Stimulated activated naive CD8-positive, alpha-beta T cell treated with anti-CD3 and anti-CD28 coated beads, Interleukin-15, amount 100 ng/mL, for 72 hours (primary cell): Measurements from ENCODE around the gene GJD3.

ENCODE experiments used
- ATAC-seq: fragments of 150-1000 bp; cut with Tn5 transposase; 2 replicates; pipeline ENCODE4 v1.10.0; 2021; ENCODE audit warnings: mild to moderate bottlenecking, moderate library complexity
- DNase-seq, 2 donors: peaks; one replicate each; pipeline ENCODE4 v3.0.0; 2021 to 2022
- H3K27ac Mint-ChIP-seq, 2 donors: one replicate each; pipeline ENCODE4 v1.8.0; 2022; ENCODE audit warnings: mild to moderate bottlenecking in 2 of 2, mixed read lengths in 2 of 2, moderate library complexity in 2 of 2
- H3K27me3 Mint-ChIP-seq: one replicate; pipeline ENCODE4 v1.8.0; 2022; ENCODE audit warnings: mixed read lengths
- H3K4me1 Mint-ChIP-seq: one replicate; pipeline ENCODE4 v1.8.0; 2022; ENCODE audit warnings: mild to moderate bottlenecking, mixed read lengths
- H3K4me3 Mint-ChIP-seq, 2 donors: one replicate each; pipeline ENCODE4 v1.8.0; 2022; ENCODE audit warnings: mild to moderate bottlenecking in 2 of 2, mixed read lengths in 2 of 2, moderate library complexity in 1 of 2
- H3K9me3 Mint-ChIP-seq, 2 donors: one replicate each; pipeline ENCODE4 v1.8.0; 2022; ENCODE audit warnings: mixed read lengths in 2 of 2

Gene GJD3

DNA sequence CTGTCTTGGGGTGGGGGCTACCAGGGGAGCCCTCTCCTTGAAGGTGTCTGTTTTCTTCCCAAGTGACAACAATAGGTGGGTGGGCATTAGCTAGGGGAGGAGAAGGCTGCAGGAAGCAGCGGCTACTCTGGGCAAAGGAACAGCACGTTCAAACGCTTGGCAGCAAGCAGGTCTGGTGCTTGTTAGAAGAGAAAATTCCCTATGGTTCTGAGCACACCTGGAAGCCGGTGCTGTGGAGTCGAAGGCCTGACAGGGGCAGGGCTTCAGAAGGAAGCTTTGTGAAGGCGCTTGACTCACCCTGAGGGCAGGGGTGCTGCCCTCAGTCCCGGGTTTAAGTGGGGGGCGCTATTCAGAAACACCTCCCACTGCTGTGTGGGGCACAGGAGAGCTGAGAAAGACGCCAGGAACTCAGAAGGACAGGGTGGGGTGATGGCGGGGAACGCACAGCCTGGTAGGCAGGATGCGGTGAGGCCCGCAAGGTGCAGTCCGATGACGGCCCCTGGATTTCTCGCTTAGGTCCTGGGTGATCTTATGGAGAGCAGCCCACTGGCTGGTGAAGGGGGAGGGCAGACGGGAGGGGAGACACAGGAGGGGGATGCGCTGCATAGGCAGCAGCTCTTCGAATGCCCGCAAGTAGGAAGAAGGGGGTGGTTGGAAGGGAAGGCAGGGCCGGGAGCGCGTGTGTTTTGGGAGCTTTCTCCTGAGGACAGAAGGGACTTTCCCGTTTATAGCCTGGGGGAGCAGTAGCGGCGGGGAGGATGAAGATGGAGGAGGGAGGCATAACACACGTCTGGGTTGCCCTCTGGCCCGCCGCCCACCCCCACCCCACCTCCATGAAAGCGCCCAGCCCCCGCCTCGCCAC lies 3.2 kb downstream of the GJD3 start:
- Mint-ChIP-seq H3K9me3 (no peaks in the 10 kb centered on the region), H3K4me1 (peaks cover 58% of the 10 kb centered on the region), H3K27me3 (peaks cover 44% of the 10 kb centered on the region), H3K4me3 (peak overlapping the region in 1 of 2 donors; percentile 22), H3K27ac (no peak overlapping the region)
- DNase-seq (no peak), ATAC-seq (no peak)

DNA sequence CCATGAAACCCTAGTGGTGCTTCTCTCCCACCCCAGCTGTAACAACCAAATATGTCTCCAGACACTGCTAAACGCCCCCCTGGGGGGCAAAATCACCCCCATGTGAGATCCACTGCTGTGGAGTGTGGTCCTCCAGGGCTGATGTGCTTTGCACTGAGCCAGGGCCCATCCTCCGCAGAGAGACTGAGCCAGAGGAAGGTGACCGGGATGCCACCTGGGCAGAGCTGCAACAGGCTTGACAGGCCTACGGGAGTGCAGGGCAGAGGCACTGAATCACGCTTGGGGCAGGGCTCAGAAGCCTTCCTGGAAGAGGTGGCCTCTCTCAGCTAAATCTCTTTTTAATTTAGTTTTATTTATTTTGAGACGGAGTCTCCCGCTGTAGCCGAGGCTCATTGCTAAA lies 4.4 kb downstream of the GJD3 start:
- Mint-ChIP-seq H3K4me1 (peaks cover 64% of the 10 kb centered on the region), H3K4me3 (no peak overlapping the region), H3K27me3 (peaks cover 44% of the 10 kb centered on the region), H3K9me3 (no peaks in the 10 kb centered on the region), H3K27ac (no peak overlapping the region)
- DNase-seq (no peak), ATAC-seq (no peak)

DNA sequence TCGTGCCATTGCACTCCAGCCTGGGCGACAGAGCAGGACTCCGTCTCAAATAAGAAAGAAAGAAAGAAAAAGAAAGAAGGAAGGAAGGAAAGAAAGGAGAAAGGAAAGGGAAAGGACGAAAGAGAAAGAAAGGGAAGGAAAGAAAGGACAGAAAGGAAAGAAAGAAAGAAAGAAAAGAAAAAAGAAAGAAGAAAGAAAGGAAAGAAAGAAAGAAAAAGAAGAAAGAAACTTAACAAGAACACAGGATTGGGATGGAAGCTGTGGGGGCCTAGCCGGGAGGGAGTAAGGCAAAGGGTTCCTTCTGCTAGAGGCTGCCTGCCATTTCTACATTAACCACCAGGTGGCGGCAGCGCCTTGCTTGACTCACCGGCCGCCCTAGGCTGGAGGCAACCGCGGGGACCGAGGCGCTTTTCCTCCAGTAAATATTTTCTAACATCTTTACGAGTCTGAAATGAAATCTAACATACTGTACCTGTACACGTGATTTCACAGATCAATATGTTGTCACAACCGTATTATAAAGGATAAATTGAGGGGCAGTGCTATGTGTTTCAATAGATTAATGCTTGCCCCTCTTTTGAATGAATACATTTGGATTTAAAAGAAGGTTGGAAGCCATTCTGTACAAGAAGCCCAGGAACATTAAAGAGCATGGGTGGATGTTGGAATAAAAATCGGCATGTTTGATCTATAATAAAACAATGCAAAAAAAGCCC lies 6.1 kb downstream of the GJD3 start:
- DNase-seq (peak; percentile 84 to 86), ATAC-seq (peak; percentile 44)
- H3K27me3 Mint-ChIP-seq = peaks cover 32% of the 10 kb centered on the region
- H3K9me3 Mint-ChIP-seq = no peaks in the 10 kb centered on the region
- peaks cover 63% of the 10 kb centered on the region for H3K4me1 Mint-ChIP-seq
- peak overlapping the region; percentile 6 to 83 for H3K27ac Mint-ChIP-seq
- H3K4me3 Mint-ChIP-seq = peak overlapping the region in 1 of 2 donors; percentile 16

DNA sequence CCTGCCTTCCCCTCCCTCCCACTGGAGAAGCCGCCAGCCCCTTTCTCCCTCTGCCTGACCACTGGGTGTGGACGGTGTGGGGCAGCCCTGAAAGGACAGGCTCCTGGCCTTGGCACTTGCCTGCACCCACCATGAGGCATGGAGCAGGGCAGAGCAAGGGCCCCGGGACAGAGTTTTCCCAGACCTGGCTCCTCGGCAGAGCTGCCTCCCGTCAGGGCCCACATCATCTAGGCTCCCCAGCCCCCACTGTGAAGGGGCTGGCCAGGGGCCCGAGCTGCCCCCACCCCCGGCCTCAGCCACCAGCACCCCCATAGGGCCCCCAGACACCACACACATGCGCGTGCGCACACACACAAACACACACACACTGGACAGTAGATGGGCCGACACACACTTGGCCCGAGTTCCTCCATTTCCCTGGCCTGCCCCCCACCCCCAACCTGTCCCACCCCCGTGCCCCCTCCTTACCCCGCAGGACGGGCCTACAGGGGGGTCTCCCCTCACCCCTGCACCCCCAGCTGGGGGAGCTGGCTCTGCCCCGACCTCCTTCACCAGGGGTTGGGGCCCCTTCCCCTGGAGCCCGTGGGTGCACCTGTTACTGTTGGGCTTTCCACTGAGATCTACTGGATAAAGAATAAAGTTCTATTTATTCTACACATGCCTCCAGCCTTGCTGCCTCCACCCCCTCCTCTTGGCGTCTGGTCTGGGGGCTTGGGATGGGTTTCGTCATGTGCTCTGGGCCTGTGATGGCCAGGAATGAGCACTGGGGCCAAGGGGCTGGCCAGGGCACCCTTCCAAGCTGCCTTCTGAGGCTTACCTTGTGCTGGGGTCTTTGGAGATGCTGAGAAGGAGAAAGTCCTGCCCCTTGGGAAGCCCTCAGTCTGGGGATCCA lies 7.3 kb downstream of the GJD3 start:
- no peaks in the 10 kb centered on the region for H3K9me3 Mint-ChIP-seq
- DNase-seq (no peak), ATAC-seq (peak; percentile 10)
- no peak overlapping the region for H3K4me3 Mint-ChIP-seq
- H3K27me3 Mint-ChIP-seq = peaks cover 26% of the 10 kb centered on the region
- peak overlapping the region; percentile 57 to 92 for H3K27ac Mint-ChIP-seq
- H3K4me1 Mint-ChIP-seq = peaks cover 66% of the 10 kb centered on the region

DNA sequence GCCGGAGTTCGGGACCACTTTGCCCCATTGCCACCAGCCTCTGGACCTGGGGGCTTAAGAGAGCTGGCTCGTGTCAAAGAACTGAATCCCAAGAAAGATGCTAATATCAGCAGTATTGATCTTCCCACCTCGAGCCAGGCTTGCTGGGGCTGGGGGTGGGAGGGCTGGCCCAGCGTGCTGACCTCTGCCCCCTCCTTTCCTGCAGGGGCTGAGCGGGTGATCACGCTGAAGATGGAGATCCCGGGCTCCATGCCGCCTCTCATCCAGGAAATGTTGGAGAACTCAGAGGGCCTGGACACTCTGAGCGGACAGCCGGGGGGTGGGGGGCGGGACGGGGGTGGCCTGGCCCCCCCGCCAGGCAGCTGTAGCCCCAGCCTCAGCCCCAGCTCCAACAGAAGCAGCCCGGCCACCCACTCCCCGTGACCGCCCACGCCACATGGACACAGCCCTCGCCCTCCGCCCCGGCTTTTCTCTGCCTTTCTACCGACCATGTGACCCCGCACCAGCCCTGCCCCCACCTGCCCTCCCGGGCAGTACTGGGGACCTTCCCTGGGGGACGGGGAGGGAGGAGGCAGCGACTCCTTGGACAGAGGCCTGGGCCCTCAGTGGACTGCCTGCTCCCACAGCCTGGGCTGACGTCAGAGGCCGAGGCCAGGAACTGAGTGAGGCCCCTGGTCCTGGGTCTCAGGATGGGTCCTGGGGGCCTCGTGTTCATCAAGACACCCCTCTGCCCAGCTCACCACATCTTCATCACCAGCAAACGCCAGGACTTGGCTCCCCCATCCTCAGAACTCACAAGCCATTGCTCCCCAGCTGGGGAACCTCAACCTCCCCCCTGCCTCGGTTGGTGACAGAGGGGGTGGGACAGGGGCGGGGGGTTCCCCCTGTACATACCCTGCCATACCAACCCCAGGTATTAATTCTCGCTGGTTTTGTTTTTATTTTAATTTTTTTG lies 8.5 kb downstream of the GJD3 start:
- ATAC-seq (peak; percentile 14), DNase-seq (no peak)
- Mint-ChIP-seq H3K4me3 (no peak overlapping the region), H3K27me3 (peaks cover 14% of the 10 kb centered on the region), H3K4me1 (peaks cover 66% of the 10 kb centered on the region), H3K27ac (no peak overlapping the region), H3K9me3 (no peaks in the 10 kb centered on the region)

DNA sequence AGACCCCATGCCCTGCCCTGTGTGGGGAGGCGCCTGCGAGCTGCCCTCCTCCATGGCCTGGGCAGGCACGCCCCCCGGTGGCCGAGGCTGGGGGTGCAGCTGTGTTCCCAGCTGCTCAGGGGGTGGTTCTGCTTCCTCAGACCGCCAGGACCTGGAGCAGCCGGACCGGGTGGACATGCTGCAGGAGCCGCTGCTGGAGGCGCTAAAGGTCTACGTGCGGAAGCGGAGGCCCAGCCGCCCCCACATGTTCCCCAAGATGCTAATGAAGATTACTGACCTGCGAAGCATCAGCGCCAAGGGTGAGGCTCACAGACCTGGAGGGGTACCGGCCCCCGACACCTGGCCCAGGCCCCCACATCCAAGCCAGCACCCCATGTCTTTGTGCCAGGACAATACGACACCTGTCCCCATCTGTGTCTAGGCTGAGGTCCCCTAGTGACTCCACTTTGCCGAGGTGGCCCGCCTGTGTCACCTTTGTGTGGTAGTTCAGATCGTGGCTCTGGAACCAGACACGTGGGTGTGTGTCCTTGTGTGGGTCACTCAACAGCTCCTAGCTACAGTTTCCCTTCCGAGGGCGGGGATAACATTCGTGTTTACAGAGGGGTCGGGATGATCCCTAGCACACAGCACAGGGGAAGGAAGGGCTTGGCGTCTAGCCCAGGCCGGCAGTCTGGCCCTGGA lies 9.3 kb downstream of the GJD3 start:
- peaks cover 6% of the 10 kb centered on the region for H3K27me3 Mint-ChIP-seq
- peak overlapping the region in 1 of 2 donors; percentile 74 for H3K27ac Mint-ChIP-seq
- H3K4me3 Mint-ChIP-seq = no peak overlapping the region
- H3K4me1 Mint-ChIP-seq = peaks cover 64% of the 10 kb centered on the region
- no peaks in the 10 kb centered on the region for H3K9me3 Mint-ChIP-seq
- DNase-seq (peak; percentile 81 to 83), ATAC-seq (peak; percentile 75)

DNA sequence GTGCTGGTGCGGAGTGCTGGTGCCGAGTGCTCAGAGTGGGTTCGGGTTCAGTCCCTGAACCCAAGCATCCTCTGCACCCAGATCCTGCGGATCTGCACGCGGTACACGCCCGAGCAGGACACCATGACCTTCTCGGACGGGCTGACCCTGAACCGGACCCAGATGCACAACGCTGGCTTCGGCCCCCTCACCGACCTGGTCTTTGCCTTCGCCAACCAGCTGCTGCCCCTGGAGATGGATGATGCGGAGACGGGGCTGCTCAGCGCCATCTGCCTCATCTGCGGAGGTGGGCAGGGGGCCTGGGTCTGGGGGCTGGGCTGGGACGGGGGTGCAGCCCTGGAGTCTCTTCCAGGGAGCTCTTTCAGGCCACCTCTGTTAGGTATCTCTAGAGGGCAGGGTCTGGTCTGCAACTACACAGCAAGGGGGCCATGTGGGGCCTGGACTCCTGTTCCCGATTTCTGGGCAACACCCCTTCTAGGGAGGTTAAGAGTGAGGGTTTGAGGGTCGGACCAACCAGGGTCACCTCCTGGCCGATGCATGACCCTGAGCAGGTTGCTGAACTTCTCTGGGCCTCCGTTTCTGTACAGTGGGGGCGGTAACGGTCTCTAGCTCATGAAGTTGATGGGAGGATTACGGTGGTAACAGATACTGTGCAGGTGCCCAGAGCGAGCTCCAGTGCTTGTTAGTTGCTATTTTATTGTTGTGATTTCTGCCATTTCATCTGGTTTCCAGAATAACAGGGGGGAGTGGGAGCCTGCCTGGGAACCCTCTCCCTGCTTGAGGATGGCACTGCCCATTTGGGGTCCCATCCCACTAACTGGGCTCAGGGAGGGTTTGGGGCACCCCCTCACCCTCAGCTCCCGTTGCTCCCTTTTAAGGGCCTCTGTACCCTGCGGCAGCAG lies 10.1 kb downstream of the GJD3 start:
- peak overlapping the region in 1 of 2 donors; percentile 34 for H3K27ac Mint-ChIP-seq
- no peak for ATAC-seq
- no peak overlapping the region for H3K4me3 Mint-ChIP-seq
- no peaks in the 10 kb centered on the region for H3K27me3 Mint-ChIP-seq
- DNase-seq = no peak
- no peaks in the 10 kb centered on the region for H3K9me3 Mint-ChIP-seq
- H3K4me1 Mint-ChIP-seq = peaks cover 72% of the 10 kb centered on the region

DNA sequence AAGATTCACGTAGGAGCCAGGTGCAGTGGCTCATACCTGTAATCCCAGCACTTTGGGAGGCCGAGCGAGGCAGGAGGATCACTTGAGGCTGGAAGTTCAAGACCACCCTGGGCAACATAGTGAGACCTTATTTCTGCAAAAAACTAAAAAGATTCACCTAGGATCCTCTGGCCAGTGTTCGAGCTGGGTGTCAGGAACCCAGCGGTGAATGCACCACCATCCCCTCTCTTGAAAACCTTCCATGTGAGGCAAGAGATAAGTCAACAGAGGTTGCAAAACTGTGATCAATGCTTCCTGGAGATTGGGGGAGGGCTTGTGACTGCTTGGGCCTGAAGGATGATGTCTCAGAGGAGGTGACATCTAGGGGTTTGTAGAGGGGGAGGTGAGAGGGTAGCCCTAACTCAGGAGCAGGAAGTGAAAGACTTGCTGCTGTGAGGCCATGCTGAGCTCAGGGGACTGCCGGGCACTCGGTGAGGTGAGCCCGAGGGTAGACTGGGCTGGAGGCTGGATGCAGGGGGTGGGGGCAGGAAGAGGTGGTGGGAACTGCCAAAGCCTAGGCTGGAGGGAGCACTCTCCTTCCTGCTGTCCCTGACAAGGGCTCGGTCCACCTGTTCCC lies 11.7 kb downstream of the GJD3 start:
- DNase-seq (no peak), ATAC-seq (peak; percentile 48)
- H3K4me1 Mint-ChIP-seq = peaks cover 74% of the 10 kb centered on the region
- no peaks in the 10 kb centered on the region for H3K9me3 Mint-ChIP-seq
- peak overlapping the region in 1 of 2 donors; percentile 48 for H3K27ac Mint-ChIP-seq
- H3K27me3 Mint-ChIP-seq = no peaks in the 10 kb centered on the region
- H3K4me3 Mint-ChIP-seq = no peak overlapping the region

DNA sequence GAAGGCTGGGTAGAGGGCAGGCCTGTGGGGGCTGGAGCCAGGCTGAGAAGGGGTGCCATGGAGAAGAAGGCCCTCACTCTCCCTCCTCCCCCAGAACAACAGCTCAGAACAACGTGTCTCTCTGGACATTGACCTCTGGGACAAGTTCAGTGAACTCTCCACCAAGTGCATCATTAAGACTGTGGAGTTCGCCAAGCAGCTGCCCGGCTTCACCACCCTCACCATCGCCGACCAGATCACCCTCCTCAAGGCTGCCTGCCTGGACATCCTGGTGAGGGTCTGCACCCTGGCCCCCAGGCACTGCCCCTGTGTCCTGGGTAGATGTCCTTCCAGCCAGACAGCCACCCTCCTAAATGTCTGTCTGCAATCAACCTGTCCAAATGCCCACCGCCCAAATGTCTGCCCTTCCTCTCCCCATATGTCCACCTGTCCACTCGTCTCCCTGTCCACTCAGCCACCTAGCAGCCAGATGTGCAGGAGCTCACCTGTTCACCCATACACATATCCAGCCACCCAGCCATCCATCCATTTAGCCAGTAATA lies 12.2 kb downstream of the GJD3 start:
- H3K9me3 Mint-ChIP-seq = no peaks in the 10 kb centered on the region
- H3K4me1 Mint-ChIP-seq = peaks cover 75% of the 10 kb centered on the region
- peak overlapping the region; percentile 3 to 48 for H3K27ac Mint-ChIP-seq
- no peak overlapping the region for H3K4me3 Mint-ChIP-seq
- DNase-seq = no peak
- no peak for ATAC-seq
- H3K27me3 Mint-ChIP-seq = no peaks in the 10 kb centered on the region

DNA sequence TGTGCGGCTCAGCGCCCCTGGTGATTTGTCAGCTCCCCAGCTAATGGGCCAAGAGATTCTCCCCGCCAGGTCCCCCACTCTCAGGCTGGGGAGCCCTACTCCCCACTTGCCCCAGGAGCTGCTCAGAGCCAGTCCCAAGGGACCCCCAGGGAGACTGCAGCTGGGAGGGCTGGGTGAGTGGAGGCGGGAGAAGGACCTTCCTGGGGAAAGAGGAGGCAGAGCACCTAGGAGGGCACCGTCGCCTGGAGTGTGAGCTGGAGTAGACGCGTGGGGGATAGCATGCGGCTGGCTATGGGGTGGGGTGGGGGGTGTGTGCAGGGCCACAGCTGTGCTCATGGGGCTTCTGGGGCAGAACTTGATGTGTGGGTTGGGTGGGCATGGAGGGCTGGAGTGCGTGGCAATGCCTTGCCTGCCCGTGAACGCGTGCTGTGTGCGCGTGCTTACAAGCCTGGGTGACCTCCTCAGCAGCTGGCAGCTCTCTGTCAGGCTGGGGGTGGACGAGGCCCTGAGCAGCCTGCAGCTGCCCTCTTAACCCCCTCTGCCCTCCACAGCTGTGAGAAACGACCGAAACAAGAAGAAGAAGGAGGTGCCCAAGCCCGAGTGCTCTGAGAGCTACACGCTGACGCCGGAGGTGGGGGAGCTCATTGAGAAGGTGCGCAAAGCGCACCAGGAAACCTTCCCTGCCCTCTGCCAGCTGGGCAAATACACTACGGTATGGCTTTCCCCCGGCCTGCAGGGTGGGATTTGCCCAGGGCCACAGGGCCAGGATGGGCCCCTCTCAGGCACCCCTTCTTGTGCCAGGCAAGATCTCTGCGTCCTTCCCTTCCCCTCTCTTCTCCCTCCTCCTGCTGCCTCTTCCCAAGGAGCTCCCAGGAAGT lies 12.9 kb downstream of the GJD3 start:
- Mint-ChIP-seq H3K4me1 (peaks cover 82% of the 10 kb centered on the region), H3K9me3 (no peaks in the 10 kb centered on the region), H3K27me3 (no peaks in the 10 kb centered on the region), H3K27ac (peak overlapping the region; percentile 37 to 61), H3K4me3 (no peak overlapping the region)
- DNase-seq (no peak), ATAC-seq (no peak)

DNA sequence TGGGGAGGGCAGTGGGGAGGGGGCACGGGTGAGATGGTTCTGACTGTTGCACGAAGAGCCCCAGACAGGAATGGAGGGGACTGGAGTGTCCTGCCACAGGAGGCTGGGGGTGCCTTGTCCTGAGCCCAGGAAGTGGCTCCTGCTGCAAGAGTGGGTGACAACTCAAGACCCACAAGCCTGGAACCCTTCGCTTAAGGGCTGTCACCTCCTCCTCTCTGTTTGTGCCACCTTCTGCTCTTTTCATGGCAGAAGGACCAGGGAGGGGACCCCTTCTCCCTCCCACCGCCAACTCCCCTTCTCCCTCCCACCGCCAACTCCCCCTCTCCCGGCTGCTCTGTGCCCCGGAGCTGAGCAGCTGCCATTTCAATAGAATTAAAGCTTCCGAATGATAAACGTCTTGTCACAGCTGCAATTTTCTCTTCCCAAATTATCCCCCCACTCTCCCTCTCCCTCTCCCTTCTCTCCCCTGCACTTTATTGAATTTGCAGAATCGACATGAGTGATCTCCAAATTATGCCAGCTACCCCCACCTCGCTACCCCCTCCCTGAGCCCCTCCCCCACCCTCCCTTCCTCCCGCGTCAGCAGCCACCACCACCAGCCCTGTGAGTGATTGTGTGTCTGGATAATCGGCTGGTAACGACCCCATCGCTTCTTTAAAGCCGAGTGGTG lies 13.7 kb downstream of the GJD3 start:
- Mint-ChIP-seq H3K27me3 (no peaks in the 10 kb centered on the region), H3K4me3 (no peak overlapping the region), H3K4me1 (peaks cover 89% of the 10 kb centered on the region), H3K27ac (no peak overlapping the region), H3K9me3 (no peaks in the 10 kb centered on the region)
- no peak for ATAC-seq
- no peak for DNase-seq
